Right lung (tissue), 5 donors: Measurements from ENCODE around the gene APBB2. TPM values are rescaled to one million over a fixed set of nuclear protein-coding genes. Genes with fewer than 3 reads are reported as not detected.

ENCODE experiments used
- DNase-seq, 2 donors: peaks; one replicate each; pipeline ENCODE4 v3.0.0-alpha.2; 2013
- polyA plus RNA-seq, 5 donors: library from polyadenylated mRNA; unstranded; fragments of 120-200 nt; gene quantifications; one replicate each; pipeline versions ENCODE4 v1.2.1 to v1.2.3, GENCODE V29; 2013; ENCODE audit warnings: inconsistent platforms in 1 of 5, low replicate concordance in 1 of 5; ENCODE audit not compliant: insufficient read length in 5 of 5, insufficient read depth in 1 of 5

APBB2 gene
- polyA plus RNA-seq, 5 donors = 30.5 to 60.4 (median 48.7) TPM

DNA sequence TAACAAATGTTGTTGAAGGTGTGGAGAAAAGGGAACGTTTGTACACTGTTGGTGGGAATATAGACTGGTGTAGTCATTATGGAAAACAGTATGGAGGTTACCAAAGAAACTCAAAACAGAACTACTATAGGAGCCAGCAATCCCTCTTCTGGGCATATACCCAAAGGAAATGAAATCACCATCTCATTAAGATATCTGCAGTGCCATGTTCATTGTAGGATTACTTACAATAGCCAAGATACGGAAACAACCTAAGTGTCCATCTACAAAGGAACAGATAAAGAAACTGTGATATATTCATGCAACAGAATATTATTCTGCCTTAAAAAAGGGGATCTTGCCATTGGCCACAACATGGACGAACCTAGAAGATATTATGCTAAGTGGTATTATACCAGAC, 22.2 kb downstream of the APBB2 start:
- no peak for DNase-seq

DNA sequence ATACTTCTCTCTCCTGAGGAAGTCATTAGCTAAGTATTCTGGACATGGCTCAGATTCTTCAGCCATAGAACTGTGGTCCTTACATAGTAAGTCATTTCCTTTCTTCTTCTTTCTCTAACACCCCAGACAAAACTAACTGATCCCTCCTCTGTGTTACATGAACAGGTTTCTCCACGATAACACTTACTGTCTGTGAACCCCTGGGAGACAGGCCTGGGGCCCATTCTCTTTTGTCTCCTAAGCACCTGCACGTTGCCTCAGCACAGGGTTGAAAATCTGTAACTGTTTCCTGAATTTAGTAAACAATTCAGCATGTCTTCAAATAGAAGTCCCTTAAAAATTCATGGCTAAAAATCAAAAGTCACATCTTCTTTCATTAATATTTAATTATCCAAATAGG, 24.7 kb downstream of the APBB2 start:
- no peak for DNase-seq

DNA sequence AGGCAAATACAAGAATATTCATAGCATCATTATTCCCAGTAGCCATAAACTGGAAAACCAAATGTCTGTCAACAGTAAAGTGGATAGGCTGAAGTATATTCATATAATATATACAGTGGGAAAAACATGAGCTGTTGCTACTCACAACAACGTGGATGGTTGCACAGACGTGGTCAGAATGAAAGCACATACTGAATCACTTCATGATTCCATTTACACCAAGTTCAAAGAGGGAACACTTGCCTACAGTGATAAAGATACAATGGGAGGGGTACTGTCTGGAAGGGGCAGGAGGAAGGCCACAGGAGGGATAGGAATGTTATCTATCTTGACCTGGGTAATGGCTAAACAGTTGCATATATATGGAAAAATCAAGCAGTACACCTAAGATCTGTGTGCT, 25.3 kb downstream of the APBB2 start:
- no peak for DNase-seq

DNA sequence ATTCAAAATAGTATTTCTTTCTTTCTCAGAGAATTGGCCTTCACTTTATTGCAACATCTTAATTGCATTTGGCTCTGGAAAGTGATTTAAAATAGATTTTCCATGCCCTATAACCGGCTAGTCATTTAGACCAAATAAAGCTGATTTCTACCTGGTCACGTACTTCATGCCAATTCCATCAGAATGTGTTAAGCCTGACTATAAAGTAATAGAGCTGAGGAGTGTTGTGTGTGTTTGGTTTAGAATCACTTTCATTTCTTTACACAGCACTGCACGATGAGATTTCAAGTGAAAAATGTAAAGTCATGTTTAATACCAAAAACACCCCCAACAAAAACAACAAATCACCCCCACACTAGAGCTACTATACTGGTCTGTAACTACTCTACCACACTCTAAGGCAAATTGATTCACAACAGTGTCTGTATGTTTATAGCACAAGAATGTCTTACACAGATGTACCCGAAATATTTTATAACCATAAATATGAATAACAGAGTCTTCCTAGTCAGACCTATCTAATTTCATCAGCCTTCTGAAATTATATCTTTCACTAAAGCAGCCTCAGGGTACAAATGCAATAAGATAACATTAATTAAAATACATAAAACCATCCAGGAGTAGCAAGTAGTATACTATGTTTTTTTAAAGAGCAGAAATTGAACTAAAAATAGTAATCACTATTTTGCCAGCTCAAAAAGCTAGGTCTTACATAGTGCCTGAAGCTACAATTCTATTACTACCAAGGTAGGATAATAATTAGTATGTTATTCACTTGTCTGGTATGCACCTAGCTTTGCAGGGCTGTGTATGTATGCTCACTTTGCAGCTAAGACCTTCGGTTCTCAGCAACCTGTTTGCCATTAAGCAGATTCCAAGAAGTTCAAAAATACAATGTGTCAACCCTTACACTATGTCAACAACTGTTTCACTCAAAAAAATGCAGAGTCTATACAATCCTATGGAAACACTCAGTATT, 28.4 kb downstream of the APBB2 start:
- no peak for DNase-seq

DNA sequence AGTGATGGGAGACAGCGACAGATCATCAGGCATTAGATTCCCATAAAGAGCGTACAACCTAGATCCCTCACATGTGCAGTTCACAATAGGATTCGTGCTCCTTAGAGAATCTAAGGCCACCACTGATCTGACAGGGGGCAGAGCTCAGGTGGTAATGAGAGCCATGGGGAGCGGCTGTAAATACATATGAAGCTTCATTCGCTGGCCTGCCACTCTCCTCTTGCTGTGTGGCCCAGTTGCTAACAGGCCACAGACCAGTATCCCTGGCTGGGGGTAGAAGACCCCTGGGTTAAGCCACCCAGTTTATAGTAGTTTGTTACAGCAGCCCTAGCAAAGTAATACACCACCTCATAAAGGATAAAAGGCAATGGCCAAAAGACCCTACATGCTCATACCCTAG, 30.3 kb downstream of the APBB2 start:
- no peak for DNase-seq

DNA sequence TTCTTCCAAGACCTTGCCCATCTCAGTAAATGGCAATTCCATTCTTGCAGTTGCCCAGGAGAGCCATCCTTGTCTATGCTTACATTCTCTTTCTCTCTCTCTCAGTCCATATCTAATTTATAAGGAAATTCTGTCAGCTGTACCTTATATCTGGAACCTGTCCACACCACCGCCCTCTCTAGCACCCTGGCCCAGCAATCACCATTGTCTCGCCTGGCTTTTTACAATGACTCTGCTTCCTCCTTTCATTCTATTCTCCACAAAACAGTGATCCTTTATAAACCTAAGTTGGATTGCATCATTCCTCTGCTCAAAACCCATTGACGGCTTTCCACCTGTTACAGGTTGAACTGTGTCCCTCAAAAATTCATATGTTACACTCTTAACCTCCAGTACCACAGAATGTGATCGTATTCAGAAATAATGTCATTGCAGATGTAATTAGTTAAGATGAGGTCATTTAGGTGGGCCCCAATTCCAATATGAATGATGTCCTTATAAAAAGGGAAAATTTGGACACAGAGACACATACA, 31.3 kb downstream of the APBB2 start:
- no peak for DNase-seq

DNA sequence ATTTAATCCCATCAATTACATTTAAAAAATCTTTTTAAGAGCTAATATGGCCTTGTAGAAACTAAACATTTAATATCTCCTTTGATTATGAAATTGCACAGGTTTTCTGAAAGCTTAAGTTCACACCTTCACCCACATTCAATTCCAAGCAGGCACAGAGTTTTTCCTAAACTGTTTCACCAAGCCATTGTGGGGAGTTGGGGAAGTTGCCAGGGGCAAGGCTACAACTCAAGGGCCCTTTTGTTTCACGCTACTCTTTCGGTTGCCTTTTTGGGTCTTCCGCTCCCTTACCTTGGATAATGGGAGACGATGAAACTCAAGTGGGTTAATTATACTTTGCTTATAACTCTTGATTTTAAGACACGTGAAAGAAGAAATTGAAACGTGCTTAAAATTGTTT, 33.3 kb downstream of the APBB2 start:
- DNase-seq = no peak

DNA sequence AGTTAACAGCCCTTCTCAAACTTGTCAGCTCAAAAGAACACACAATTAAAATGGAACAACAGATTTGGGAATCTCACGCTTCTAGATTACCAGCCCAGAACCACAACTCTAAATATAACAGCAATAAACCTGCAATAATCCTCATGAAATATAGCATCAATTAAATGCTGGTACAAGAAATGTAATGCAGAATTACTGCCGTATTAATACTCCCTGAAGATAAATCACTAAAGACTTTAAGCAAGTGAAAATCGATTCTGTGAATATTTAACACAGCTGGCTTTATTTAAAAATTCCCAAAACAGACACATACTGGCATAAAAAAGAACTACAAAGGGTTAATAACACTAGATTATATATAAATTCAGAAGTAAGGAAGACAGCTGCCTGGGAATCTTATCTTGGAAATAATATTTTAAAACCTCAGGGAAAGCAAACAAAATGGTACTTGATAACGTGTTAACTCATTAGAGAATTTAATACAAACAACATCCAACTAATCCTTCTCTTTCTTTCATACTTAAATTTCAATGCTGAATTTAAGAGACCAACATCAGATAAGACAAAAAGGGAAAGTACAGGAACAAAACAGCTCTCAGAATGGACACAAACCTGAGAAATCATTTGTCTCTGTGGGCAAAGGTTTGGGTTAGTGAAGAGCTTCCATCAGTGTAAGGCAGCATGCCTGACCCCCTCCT, 34.7 kb downstream of the APBB2 start:
- DNase-seq = no peak

DNA sequence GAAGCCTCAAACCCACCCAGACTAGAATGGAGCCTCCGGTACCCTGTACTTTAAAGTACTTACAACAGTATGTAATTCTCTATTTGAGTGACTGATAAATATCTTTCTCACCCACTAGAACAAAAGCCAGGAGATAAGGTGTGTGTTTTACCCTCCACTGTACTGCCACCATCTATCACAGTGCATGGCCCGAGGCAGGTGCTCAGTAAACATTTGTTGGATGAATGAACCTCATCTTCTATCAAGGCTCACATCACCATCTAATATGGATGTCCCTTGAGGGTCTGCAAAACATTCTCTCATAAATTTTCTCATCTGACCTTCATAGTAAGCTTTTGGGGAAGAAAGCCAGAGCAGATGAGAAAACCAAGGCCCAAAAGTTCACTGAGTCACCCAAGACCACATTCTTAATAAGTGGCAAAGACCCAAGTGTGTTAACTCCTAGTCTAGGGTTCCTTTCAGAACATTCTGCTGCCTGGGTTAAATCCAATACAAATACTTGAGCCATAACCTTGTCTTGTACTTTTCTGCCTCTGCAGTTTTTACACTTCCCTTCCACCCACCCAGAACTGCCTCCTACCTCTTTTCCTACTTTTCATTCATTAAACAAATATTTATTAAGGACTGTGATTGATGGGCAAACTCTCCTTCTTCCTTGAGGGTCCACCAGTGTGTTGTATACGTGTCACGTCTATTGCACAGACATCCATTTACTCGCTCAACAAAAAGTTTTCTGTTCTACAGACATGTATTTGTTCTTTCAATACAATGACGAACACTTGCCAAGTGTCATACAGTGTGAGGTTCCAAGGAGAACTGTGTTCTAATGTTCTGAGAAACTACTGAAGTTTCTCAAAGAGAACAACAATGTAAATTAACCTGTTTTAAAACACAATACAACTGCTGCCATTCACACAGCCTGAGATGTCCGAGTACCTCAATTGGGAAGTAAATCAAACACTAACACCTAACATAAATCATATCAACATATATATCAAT, 35.7 kb downstream of the APBB2 start:
- no peak for DNase-seq

DNA sequence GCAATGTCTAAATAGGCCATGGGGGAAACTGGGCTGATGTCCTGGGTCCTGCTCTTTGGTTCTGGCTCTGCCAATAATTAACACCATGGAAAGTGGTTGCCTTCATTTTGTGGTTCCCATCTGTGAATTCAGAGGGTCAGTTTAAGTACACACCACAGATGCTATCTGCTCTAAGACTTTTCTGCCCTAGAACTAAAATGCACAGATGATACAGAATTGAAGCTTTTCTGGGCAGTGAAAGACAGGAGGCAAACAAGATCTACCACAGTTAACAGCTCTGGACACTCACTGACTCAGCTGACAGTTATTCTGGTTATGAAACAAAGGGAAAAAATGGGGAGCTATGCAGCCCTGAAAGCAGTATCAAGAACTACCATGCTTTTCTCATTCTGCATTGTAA, 37.3 kb downstream of the APBB2 start:
- no peak for DNase-seq

DNA sequence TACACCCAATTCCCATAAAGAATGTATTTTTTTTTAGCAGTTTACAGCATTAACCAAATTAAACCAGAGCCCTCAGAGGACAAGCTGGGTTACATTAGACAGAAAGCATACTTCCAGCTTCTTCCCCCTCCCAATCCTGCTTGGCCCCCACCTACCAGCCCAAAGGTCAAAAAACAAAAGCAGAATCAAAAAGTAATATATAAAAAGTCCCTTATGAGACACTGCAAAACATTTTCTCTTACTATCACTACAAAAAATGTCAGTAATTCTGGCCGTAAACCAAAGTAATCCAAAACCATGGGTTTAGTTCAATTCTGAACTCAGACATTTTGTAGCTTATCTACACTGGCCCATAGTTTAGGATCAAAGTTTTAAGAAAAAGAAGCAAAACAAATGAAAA, 38.0 kb downstream of the APBB2 start:
- DNase-seq = no peak

DNA sequence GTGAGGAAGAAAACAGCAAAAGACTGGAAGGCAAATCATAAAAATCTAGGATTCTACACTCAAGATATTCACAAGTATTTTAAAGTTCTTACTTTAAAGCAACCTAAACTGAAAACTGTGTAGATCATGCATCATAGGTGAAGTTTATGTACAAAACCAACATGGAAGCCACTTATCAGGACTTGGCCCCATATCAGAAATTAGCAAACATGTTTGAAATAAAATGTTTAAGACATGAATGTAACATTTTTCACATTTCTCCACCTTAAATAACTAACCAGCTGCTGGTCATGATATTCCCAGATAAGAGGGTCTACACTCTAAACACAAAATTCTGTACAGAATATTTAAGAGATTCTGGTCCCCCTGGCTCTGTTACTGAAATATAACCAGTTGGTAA, 38.5 kb downstream of the APBB2 start:
- DNase-seq = no peak

DNA sequence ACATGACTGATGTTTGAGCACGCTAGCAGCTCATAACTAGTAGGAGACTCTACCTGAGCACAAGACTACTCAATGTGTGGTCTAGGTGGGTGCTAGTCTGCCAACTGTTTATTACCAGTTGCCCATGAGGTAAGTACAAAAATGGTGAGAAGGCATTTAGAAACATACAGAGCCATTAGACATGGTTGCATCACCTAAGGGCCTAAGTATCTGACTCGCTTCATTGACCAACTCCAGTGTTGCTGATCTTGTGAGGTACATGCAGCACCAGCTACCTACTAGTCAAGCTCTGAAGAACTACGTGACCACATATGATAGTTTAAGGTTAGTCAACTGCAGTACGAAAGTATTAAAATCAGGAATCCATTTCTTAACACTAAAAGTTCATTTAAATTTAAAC, 39.9 kb downstream of the APBB2 start:
- no peak for DNase-seq

DNA sequence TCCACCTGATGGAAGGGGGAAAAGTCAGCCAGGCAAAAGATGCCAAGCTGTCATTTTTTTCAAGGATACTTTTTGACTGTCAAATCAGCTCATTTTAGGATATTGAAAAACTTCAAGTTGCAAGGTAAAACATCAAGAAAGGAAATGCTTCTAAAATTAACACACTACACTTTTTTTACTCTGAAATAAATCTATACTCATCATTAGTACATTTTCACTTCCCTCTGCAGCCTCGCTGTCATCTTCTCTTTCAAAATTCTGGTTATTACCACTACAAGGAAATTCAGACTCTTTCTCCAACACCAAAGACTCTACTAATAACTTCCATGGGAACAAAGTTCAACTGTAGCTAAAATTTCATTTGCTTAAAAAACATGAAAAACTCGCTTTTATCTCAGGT, 41.6 kb downstream of the APBB2 start:
- no peak for DNase-seq

DNA sequence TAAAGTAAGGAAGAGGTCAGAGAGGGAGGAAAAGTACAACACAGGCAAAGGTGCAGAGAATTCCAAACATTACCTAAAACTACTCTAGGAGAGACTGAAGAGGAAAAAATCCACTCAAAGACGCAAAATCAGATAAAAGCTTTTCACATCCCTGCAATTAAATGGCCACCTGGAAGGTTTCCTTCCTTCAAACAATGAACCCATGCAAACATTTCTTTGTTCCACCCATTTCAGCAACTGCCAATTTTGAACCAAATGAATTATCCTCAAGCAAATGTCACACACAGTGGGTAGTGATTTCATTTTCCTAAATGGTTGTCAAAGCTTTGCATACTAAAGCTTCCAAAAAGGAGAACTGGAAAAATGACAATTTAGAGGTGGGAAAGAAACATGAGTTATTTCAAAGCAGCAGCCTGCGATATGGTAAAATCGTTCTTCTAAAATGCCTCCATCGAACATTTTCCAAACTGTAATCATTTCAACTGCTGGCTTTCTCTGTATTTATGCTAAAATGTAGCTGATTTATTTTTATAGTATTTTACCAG, 45.0 kb downstream of the APBB2 start:
- DNase-seq = no peak

DNA sequence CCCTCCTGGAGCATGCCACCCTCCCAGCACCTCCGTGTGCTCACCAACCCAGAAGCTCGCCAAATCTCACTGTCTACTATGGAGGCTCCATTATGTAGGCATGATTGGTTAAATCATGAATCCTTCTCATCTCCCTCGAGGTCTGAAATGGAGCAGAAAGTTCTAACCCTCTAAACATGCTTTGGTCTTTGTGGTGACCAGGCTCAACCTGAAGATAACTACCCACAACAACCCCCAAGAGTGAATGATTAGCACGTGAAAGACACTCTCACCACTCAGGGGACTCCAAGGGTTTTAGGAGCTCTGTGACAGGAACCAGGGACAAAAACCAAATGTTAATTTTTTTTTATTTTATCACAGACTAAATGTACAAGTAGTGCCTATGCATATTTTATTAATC, 47.2 kb downstream of the APBB2 start:
- DNase-seq = no peak

DNA sequence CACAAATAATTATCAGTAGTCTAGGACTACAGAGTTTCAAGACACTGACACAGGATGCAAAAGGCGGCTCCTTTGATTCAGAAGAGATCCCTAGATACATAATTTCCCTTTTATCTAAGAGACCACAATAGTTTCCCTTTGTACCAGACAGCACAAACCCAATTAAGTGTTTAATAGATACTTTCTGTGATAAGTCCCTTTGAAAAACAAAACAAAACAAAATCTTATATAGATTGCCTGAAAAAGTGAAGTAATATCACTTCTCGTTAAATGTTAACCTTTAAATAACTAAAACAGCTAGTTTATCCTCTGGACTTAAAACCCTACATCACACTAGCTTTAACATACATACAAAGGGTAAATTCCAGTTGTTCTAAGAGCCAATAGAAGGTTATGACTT, 49.9 kb downstream of the APBB2 start:
- DNase-seq = no peak

DNA sequence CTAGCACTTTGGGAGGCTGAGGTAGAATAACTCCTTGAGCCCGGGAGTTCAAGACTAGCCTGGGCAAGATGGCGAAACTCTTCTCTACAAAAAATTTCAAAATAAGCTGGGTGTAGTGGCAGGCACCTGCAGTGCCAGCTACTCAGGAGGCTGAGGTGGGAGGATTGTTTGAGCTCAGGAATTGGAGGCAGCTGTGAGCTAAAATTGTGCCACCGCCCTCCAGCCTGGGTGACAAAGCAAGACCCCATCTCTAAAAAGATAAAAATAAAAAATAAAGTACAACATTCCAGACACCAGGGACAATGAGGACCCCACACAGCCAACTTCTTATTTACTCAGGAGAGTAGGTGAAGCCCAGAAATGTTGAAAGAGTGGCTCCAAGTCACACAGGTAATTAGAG, 53.0 kb downstream of the APBB2 start:
- DNase-seq = no peak

DNA sequence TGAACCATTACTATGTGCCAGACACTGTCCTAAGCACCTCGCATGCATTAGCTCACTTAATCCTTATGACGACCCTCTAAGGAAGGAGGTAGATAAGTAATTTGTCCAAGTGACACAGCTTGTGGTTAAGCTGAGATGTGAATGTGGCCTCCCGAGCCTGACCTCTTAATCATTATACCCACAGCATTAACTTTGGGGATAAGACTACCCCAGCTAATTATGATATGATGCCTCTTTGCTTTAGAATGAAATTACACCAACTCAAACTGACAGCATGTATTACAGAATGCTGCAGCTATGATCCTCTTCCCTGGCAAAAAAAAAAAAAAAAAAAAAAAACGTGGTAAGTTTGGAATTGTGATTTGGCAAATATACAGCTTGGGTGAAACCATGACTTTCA, 53.5 kb downstream of the APBB2 start:
- DNase-seq = no peak

DNA sequence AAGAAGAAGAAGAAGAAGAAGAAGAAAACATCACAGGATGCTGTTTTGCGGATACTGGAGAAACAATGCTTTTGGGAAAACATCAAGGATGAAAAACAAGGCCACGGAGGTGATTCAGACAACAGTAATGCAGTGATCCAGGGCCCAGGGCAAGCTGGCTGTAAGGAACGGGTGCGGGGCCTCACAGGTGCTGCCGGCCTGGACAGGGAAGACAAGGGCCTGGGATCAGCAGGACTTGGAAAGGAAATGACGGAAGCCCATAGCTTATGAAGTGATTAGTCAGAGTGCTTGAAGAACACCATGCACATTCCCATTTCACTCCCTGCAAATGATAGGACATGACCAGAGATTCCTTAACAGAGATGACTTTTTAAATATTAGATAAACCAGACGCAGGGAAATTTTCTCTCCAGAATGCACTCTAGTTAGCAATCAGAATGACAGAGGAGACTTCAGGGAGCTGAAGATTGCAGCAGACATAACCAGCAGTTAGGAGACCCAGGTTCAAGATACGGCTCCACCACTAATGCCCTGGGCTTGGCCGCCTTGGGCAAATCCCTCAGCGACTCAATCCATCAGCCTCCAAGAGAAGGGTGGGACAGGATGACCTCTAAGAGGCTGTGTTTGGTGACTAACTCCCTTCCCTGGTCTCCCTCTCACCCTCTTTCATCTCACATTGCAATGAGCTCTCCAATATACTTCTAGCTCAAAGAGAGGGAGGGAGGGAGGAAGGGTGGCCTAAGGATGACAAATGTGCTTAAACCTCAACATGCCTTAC, 54.1 kb downstream of the APBB2 start:
- DNase-seq = no peak

DNA sequence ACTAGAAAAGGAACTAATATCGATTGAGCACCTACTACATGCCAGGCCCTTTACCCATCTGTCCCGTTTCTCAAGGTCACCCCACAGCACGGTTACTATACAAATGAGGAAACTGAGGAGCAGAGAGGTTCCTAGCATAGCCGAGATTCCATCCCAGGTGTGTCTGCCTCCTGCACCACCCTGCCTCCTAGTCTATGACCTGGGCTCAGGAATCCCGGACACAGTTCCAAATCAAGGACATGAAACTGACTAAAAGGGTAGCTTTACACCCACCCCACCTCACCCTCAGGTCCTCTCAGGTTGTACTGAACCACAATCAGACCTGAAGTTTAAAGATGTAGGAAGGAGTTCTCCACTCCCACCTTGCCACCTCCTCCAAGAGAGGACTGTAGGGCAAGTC, 55.6 kb downstream of the APBB2 start:
- no peak for DNase-seq
